GM12878 (cell line): ENCODE data around the gene KDF1. TPM values are rescaled to one million over a fixed set of nuclear protein-coding genes. Genes with fewer than 3 reads are reported as not detected.

Experiments
- ATAC-seq: fragments of 200-7000 bp; cut with Tn5 transposase; 3 replicates; pipeline ENCODE4 v1.9.1; 2020; ENCODE audit warnings: mild to moderate bottlenecking, moderate library complexity
- BruUV-seq: library from RNA; stranded (reverse); fragments of 400-500 nt; replicated peaks from 2 replicates; lab custom pipeline; 2021; lab: Mats Ljungman, UMichigan
- CTCF ChIA-PET: fragments of 300-600 bp; sonication (Branson Sonifier 250); formaldehyde crosslinking; extraction: SDS; loops from one replicate; lab custom pipeline; 2021; ENCODE audit warnings: inconsistent platforms; lab: Yijun Ruan, JAX
- POLR2A ChIA-PET: fragments of 350-600 bp; formaldehyde crosslinking; extraction: SDS; loops from one replicate; lab custom pipeline; 2021; ENCODE audit warnings: inconsistent platforms; lab: Charles Lee
- RAD21 ChIA-PET: fragments of 300-600 bp; sonication (Branson Sonifier 250); formaldehyde crosslinking; loops from one replicate; lab custom pipeline; 2023; ENCODE audit warnings: antibody characterized with exemption; ENCODE audit not compliant: unreplicated experiment; lab: Charles Lee
- SMC1A ChIA-PET: fragments of 300-600 bp; sonication (Branson Sonifier 250); formaldehyde crosslinking; loops from one replicate; lab custom pipeline; 2023; ENCODE audit not compliant: unreplicated experiment, uncharacterized antibody; lab: Charles Lee
- DNase-seq: peaks from one replicate; pipeline ENCODE4 v3.0.0-alpha.2; 2011; ENCODE audit warnings: low read depth, low spot score
- FAIRE-seq: peaks from 3 replicates; lab custom pipeline; 2011; peaks lifted over from hg19 to GRCh38; lab: Jason Lieb, UNC
- H2AFZ ChIP-seq: 2 replicates; pipeline ENCODE4 v1.6.0; 2011; ENCODE audit warnings: low read depth, low read length, control low read depth; ENCODE audit not compliant: control insufficient read depth
- H3K27ac ChIP-seq: 2 replicates; pipeline ENCODE4 v1.5.1; 2011; ENCODE audit warnings: control low read depth; ENCODE audit not compliant: control insufficient read depth, insufficient read depth
- H3K27me3 ChIP-seq, 2 experiments: replicated peaks in 1 of 2; 2 replicates each; pipeline versions ENCODE4 v1.6.0 to v1.6.1; 2011; ENCODE audit warnings: low read length in 1 of 2; ENCODE audit not compliant: control insufficient read depth in 2 of 2, insufficient read depth in 2 of 2
- H3K36me3 ChIP-seq, 2 experiments: 2 replicates each; pipeline ENCODE4 v1.5.1; 2011; ENCODE audit warnings: low read length in 1 of 2; ENCODE audit not compliant: control insufficient read depth in 2 of 2, insufficient read depth in 2 of 2
- H3K4me1 ChIP-seq: 2 replicates; pipeline ENCODE4 v1.6.1; 2011; ENCODE audit warnings: mild to moderate bottlenecking, low read length, moderate library complexity, mixed read lengths; ENCODE audit not compliant: control insufficient read depth, insufficient read depth
- H3K4me2 ChIP-seq: 2 replicates; pipeline ENCODE4 v1.6.0; 2011; ENCODE audit warnings: control low read depth; ENCODE audit not compliant: control insufficient read depth, insufficient read depth
- H3K4me3 ChIP-seq: fragments of 200-600 bp; sonication (generic); 2 replicates; pipeline ENCODE4 v1.5.1; 2016
- H3K79me2 ChIP-seq: 2 replicates; pipeline ENCODE4 v1.6.0; 2011; ENCODE audit warnings: low read length; ENCODE audit not compliant: control insufficient read depth, insufficient read depth
- H3K9ac ChIP-seq: 2 replicates; pipeline ENCODE4 v1.8.0; 2011; ENCODE audit warnings: low read length, control low read depth, mixed read lengths; ENCODE audit not compliant: control insufficient read depth, insufficient read depth
- H3K9me3 ChIP-seq: replicated peaks from 3 replicates; pipeline ENCODE4 v1.5.1; 2011; ENCODE audit warnings: mild to moderate bottlenecking, low read length; ENCODE audit not compliant: control insufficient read depth, insufficient read depth
- H4K20me1 ChIP-seq: 2 replicates; pipeline ENCODE4 v1.6.0; 2011; ENCODE audit not compliant: control insufficient read depth, insufficient read depth
- CBX5 ChIP-seq: sonication (generic); IDR thresholded peaks from 2 replicates; pipeline ENCODE4 v1.6.1; 2016; ENCODE audit warnings: low read depth, moderate library complexity, mild to moderate bottlenecking, inconsistent platforms
- CHD1 ChIP-seq: IDR thresholded peaks from 2 replicates; pipeline ENCODE4 v1.6.1; 2012; ENCODE audit warnings: low read depth, low read length, improper control_type of control experiment
- CREM ChIP-seq: IDR thresholded peaks from 2 replicates; pipeline ENCODE4 v1.6.1; 2014; ENCODE audit warnings: antibody characterized with exemption, low read depth
- EP300 ChIP-seq, 2 experiments: fragments of 150-350 bp in 1 of 2; IDR thresholded peaks; 2 replicates each; pipeline ENCODE4 v1.6.1; 2011 to 2012; ENCODE audit warnings: low read depth in 2 of 2, low read length in 2 of 2, borderline replicate concordance in 1 of 2, improper control_type of control experiment in 1 of 2, inconsistent platforms in 1 of 2; ENCODE audit not compliant: control insufficient read depth in 1 of 2
- ETV6 ChIP-seq, 2 experiments: fragments of 450-650 bp in 1 of 2; IDR thresholded peaks in 1 of 2; conservative IDR thresholded peaks in 1 of 2; 2 replicates each; pipeline ENCODE4 v1.6.1; 2014; ENCODE audit warnings: antibody characterized with exemption in 1 of 2, borderline replicate concordance in 1 of 2, low read depth in 1 of 2, mild to moderate bottlenecking in 1 of 2, moderate library complexity in 1 of 2
- HSF1 ChIP-seq: fragments of 150-350 bp; IDR thresholded peaks from 2 replicates; pipeline ENCODE4 v1.6.1; 2014; ENCODE audit warnings: mild to moderate bottlenecking, low read depth, low read length
- MEF2A ChIP-seq: IDR thresholded peaks from 2 replicates; pipeline ENCODE4 v1.6.1; 2011; ENCODE audit warnings: low read depth, mild to moderate bottlenecking, low read length, moderate library complexity; ENCODE audit not compliant: insufficient read depth
- MYC ChIP-seq: IDR thresholded peaks from 2 replicates; pipeline ENCODE4 v1.6.1; 2011; ENCODE audit warnings: mild to moderate bottlenecking, low read length, moderate library complexity, inconsistent platforms; ENCODE audit not compliant: insufficient read depth, insufficient replicate concordance, insufficient read length, severe bottlenecking
- NFXL1 ChIP-seq: fragments of 450-650 bp; IDR thresholded peaks from 2 replicates; pipeline ENCODE4 v1.6.1; 2017; ENCODE audit warnings: antibody characterized with exemption, mild to moderate bottlenecking, borderline replicate concordance
- NFYB ChIP-seq: IDR thresholded peaks from 2 replicates; pipeline ENCODE4 v1.6.1; 2011; ENCODE audit warnings: low read depth, mild to moderate bottlenecking, low read length, improper control_type of control experiment, moderate library complexity; ENCODE audit not compliant: insufficient read depth
- PAX5 ChIP-seq: IDR thresholded peaks from 2 replicates; pipeline ENCODE4 v1.6.1; 2011; ENCODE audit warnings: low read depth, low read length, borderline replicate concordance
- POU2F2 ChIP-seq: IDR thresholded peaks from 3 replicates; pipeline ENCODE4 v1.6.1; 2011; ENCODE audit warnings: low read depth, mild to moderate bottlenecking, low read length, borderline replicate concordance
- RBBP5 ChIP-seq: fragments of 200-600 bp; sonication (generic); conservative IDR thresholded peaks from 2 replicates; pipeline ENCODE4 v1.6.1; 2016
- RFX5 ChIP-seq: IDR thresholded peaks from 2 replicates; pipeline ENCODE4 v1.6.1; 2011; ENCODE audit warnings: low read depth, low read length, improper control_type of control experiment
- SMARCA5 ChIP-seq: fragments of 450-650 bp; IDR thresholded peaks from 2 replicates; pipeline ENCODE4 v1.6.1; 2017; ENCODE audit warnings: mild to moderate bottlenecking
- SPI1 ChIP-seq: IDR thresholded peaks from 2 replicates; pipeline ENCODE4 v1.6.1; 2011; ENCODE audit warnings: low read depth, mild to moderate bottlenecking, low read length, moderate library complexity, borderline replicate concordance; ENCODE audit not compliant: insufficient read depth
- TCF12 ChIP-seq: IDR thresholded peaks from 2 replicates; pipeline ENCODE4 v1.6.1; 2011; ENCODE audit warnings: low read depth, mild to moderate bottlenecking, low read length
- WGBS: methylation state at CpG from one replicate; pipeline ENCODE4 v1.1.6; 2016; ENCODE audit warnings: low lambda C conversion rate; ENCODE audit not compliant: insufficient replicate concordance, insufficient coverage; ENCODE audit errors: missing lambda C conversion rate; 5-methylcytosine and 5-hydroxymethylcytosine counted together
- in situ Hi-C: fragments of 300-500 bp; cut with MboI; formaldehyde crosslinking; loops from 9 replicates; pipeline ENCODE4 v1.14.3; 2018; ENCODE audit warnings: mixed read lengths
- intact Hi-C: fragments of 100-400 bp; cut with micrococcal nuclease; formaldehyde crosslinking; loops from one replicate; pipeline ENCODE4 v1.14.2; 2022; ENCODE audit not compliant: unreplicated experiment
- polyA plus RNA-seq, 11 experiments: library from polyadenylated mRNA; depleted of rRNA in 4 of 11; unstranded in 6 of 11; stranded (reverse) in 5 of 11; fragments of >200 nt; fragmentation: Nextera tagmentation in 4 of 11; fragmentation: Illumina TruSeq in 1 of 11; extraction: Ambion mirVana in 4 of 11; extraction: Trizol in 1 of 11; gene quantifications; 1 replicate in 1 of 11; 2 replicates in 10 of 11; pipeline versions ENCODE4 v1.2.1 to v1.2.3, GENCODE V29; 2011 to 2016; ENCODE audit warnings: inconsistent platforms in 2 of 11, missing spikeins in 2 of 11, low read depth in 1 of 11
- total RNA-seq, 4 experiments: library from RNA; depleted of rRNA in 3 of 4; stranded (reverse); fragments of >200 nt in 3 of 4; fragmentation: Illumina TruSeq in 1 of 4; extraction: Trizol in 1 of 4; gene quantifications; 2 replicates each; pipeline versions ENCODE4 v1.2.1 to v1.2.3, GENCODE V29; 2013 to 2021
- TF ChIP-seq, protein P1 (sequence below): IDR thresholded peaks from 2 replicates; pipeline ENCODE4 v1.6.1; 2012; ENCODE audit warnings: low read depth, low read length, improper control_type of control experiment
- TF ChIP-seq, protein P2 (sequence below): IDR thresholded peaks from 2 replicates; pipeline ENCODE4 v1.6.1; 2011; ENCODE audit warnings: mild to moderate bottlenecking, low read depth, low read length, moderate library complexity; ENCODE audit not compliant: insufficient replicate concordance
- TF ChIP-seq, protein P3 (sequence below): IDR thresholded peaks from 2 replicates; pipeline ENCODE4 v1.6.1; 2011; ENCODE audit warnings: borderline replicate concordance, low read depth, mild to moderate bottlenecking, moderate library complexity, low read length; ENCODE audit not compliant: insufficient read depth, poor library complexity, severe bottlenecking

Gene KDF1
- total and polyA plus RNA-seq, 10 of the 15 experiments (the other 5 are each of a cell fraction or from before 2014, with no cell fraction given) = 0.03 to 0.13 (median 0.04) TPM; not detected in 7

GRCh38 chr1:26945728-26946127 lies 14.5 kb downstream of the KDF1 start:
- no peak overlapping the region for H3K4me3 ChIP-seq
- intact Hi-C loops = no loop called here
- DNase-seq (no peak), FAIRE-seq (no peak), ATAC-seq (no peak)
- H3K27me3 ChIP-seq = no peaks in the 10 kb centered on the region
- SMC1A ChIA-PET = no interaction called here
- no peak overlapping the region for H3K9ac ChIP-seq
- in situ Hi-C loops = no loop called here
- CTCF ChIA-PET = interaction anchor here (3.1 kb wide), 1 partner anchor 100 kb away, joined by 8 read pairs; no protein-coding TSS in a partner anchor
- H3K27ac ChIP-seq = no peak overlapping the region
- no peaks in the 10 kb centered on the region; the same call in 1 of the 2 replicates for H4K20me1 ChIP-seq
- TF ChIP-seq ETV6 (conservative IDR thresholded peaks at IDR 0.05 in 1 of 2, IDR thresholded peaks at IDR 0.05 in 1 of 2; ENCODE audit: borderline replicate concordance in 1 of 2, low read depth in 1 of 2) (no peak), MYC (no peak), NFYB (no peak), RFX5 (no peak), SPI1 (no peak), CHD1 (no peak), MEF2A (no peak), PAX5 (no peak), NFXL1 (no peak), RBBP5 (no peak), HSF1 (no peak), TCF12 (no peak), CBX5 (no peak), CREM (no peak), POU2F2 (no peak), SMARCA5 (no peak), EP300 (IDR thresholded peaks at IDR 0.05; ENCODE audit: borderline replicate concordance in 1 of 2, control insufficient read depth in 1 of 2, low read depth in 2 of 2, low read length in 2 of 2) (no peak)
- TF ChIP-seq, protein P1, sequence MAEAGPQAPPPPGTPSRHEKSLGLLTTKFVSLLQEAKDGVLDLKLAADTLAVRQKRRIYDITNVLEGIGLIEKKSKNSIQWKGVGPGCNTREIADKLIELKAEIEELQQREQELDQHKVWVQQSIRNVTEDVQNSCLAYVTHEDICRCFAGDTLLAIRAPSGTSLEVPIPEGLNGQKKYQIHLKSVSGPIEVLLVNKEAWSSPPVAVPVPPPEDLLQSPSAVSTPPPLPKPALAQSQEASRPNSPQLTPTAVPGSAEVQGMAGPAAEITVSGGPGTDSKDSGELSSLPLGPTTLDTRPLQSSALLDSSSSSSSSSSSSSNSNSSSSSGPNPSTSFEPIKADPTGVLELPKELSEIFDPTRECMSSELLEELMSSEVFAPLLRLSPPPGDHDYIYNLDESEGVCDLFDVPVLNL = no peak
- TF ChIP-seq, protein P2, sequence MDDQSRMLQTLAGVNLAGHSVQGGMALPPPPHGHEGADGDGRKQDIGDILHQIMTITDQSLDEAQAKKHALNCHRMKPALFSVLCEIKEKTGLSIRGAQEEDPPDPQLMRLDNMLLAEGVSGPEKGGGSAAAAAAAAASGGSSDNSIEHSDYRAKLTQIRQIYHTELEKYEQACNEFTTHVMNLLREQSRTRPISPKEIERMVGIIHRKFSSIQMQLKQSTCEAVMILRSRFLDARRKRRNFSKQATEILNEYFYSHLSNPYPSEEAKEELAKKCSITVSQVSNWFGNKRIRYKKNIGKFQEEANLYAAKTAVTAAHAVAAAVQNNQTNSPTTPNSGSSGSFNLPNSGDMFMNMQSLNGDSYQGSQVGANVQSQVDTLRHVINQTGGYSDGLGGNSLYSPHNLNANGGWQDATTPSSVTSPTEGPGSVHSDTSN = no peak
- TF ChIP-seq, protein P3, sequence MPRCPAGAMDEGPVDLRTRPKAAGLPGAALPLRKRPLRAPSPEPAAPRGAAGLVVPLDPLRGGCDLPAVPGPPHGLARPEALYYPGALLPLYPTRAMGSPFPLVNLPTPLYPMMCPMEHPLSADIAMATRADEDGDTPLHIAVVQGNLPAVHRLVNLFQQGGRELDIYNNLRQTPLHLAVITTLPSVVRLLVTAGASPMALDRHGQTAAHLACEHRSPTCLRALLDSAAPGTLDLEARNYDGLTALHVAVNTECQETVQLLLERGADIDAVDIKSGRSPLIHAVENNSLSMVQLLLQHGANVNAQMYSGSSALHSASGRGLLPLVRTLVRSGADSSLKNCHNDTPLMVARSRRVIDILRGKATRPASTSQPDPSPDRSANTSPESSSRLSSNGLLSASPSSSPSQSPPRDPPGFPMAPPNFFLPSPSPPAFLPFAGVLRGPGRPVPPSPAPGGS = no peak
- H3K4me2 ChIP-seq = no peak overlapping the region
- H3K4me1 ChIP-seq = no peaks in the 10 kb centered on the region
- no peaks in the 10 kb centered on the region for H3K9me3 ChIP-seq
- 94% methylated on average over 8 of the region's 8 CpGs for WGBS
- POLR2A ChIA-PET = no interaction called here
- RAD21 ChIA-PET = no interaction called here
- H2AFZ ChIP-seq = no peak overlapping the region
- H3K79me2 ChIP-seq = no peaks in the 10 kb centered on the region
- no TSS peak for BruUV-seq
- H3K36me3 ChIP-seq = peaks cover 11 to 29% of the 10 kb centered on the region in 2 experiments
